HG03432 (cell line): ENCODE results near the gene DCST1.

ENCODE experiments used
- ATAC-seq: cut with Tn5 transposase; IDR thresholded peaks from one replicate; pipeline ENCODE4 v1.9.1; 2021; ENCODE audit warnings: mild to moderate bottlenecking, moderate library complexity; ENCODE audit not compliant: unreplicated experiment

Gene DCST1

DNA sequence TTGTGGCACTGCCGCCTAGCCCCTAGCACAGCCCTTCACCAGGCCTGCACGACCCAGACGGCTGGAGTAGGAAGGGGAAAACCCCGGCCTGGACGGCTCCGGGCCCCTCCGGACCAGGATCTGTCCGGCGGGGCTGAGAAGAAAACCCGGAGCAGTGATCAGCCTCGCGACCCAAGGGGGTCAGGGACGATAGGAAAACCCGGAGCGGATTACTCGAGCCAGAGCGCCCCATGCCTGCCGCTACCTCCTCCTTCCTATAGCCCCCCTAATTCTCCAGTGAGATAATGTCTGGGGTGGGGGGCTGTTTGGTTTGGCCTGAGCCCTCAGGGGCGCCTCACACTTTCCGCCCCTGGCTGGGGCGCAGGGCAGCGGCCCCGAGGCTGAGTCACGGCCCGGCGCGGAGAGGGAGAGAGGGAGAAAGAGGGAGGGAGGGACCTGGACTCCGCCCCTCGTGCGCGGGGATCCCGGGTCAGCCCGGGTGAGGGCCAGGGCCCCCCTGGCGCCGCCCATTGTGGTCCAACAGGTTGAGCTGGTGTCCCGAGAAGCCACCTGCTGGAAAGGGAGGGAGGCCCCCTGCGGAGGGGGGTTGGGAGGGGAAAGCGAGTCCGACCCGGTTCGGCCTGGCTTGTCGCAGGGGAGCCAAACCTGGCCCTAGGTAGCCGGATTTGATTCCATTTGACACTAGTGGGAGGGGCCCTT lies 32.7 kb upstream of the DCST1 start:
- ATAC-seq, result peak; percentile 47

- peak; percentile 15 for ATAC-seq
These were observed 32.3 kb upstream of the DCST1 start for GRCh38 chr1:155001425-155001674.

DNA sequence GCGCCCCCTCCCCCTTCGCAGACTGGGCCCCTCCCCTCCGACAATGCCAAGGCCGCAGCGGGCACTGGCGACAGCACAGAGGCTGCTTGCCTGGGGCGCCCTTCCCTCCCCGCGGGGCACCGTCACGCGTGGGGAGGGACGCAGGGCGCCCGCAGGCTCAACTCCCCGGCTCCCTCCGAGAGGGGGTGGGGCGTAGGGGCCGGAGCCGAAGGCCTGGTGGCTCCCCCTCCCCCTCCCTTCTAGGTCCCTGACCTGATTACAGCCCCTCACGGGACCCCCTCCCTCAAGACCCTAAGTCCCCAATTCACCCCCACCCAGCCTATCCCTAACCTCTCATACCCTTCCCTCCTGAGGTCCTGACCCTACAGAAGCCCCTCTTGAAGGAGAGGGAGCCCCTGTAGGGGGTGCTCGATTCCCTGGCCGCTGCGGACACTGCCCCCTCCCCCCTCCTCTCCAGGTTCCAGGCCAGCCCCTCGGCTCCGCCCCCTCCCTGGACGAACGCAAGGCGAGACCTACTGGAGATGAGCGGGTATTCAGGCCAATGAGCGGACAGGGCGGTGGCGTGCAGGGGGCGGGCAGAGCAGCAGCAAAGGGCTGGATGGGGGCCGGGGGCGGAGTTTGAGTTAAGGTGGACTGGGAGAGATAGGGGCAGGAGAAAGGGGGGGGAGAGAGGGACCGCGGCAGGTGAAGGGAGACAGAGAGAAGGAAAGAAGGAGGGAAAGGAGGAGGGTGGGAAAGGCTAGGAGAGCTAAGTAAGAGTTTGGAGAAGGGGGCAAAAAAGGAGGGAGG lies 31.8 kb upstream of the DCST1 start:
- peak; percentile 57 for ATAC-seq

GRCh38 chr1:155002464-155003226 lies 31.0 kb upstream of the DCST1 start, which contains the start of gene ZBTB7B:
ZBTB7B (plus strand) TSS chr1:155002802; CDS start chr1:155014661, 11,859 bp downstream.
- ATAC-seq, result peak; percentile 0

GRCh38 chr1:155003227-155003765 lies 30.3 kb upstream of the DCST1 start:
- ATAC-seq, result no peak

- no peak for ATAC-seq
These were observed 29.8 kb upstream of the DCST1 start for GRCh38 chr1:155003766-155004351.

GRCh38 chr1:155004352-155005075 lies 29.1 kb upstream of the DCST1 start:
- no peak for ATAC-seq

- no peak for ATAC-seq
These were observed 28.3 kb upstream of the DCST1 start for GRCh38 chr1:155005076-155006011.

DNA sequence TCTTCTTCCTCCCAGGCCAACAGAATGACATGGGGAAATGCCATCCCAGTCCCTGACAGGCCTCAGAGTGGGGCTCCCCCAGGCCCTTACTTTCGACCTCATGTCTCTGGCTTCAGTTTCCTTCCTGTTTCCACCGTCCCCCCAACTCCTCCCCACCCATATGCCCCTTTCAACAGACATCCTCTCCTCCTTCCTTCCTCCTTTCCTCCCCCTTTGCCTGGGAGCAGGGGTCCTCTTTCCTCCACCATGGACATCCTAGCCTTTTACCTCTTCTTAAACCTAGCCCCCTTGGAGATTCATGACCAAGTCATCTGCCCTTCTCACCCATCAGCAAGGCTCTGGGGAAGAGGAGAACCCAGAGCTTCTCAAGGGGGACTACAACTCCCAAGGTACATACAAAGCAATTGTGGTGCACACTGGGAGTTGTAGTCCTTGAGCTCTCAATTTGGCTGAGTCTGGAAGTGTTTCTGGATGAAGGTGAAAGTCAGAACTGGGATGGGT lies 27.0 kb upstream of the DCST1 start:
- no peak for ATAC-seq

GRCh38 chr1:155007251-155007828 lies 26.3 kb upstream of the DCST1 start:
- no peak for ATAC-seq

DNA sequence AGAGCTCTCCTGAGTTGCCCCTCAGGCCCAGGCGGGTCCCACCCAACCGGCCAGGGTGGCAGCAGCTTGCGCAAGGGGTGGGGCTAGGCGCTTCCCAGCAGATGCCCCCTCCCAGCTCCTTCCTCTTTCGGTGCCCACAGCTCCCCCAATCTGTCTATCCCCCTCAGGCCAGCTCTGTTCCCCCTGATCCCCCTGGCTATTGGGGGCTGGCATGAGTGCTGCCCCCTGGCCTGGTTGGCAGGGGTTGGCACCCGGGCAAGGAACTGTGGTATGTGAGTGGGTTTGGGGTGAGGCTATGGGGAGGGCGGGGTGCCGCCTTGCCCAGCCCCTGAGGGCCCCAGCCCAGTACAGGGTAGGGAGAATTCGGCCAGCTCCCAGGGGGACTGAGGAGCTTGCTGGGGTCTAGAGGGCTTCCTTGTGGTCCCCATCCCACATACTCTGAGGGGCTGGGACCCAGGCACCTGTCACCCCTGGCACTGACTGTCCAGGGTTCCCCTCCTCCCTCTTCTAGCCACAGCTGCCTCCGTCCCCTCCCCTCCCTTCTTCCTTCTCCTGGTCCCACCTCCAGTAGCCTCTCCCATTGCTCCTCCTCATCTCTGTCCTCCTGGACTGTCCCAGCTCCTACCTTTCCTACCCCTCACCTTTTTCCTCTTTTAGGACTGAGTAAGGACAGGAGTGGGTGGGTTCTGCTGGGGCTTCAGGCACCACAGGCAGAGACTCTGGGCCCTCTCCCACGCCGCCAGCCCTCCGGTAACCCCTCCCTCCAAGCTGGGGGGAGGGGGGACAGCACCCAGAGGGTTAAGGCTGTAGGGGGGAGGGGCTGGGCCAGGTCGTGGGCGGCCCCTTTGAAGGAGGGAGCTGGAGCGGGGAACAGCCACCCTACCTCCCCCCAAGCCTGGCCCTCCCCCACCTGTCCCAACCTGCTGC lies 25.3 kb upstream of the DCST1 start:
- no peak for ATAC-seq

GRCh38 chr1:155009221-155009711 lies 24.4 kb upstream of the DCST1 start:
- ATAC-seq, result no peak

DNA sequence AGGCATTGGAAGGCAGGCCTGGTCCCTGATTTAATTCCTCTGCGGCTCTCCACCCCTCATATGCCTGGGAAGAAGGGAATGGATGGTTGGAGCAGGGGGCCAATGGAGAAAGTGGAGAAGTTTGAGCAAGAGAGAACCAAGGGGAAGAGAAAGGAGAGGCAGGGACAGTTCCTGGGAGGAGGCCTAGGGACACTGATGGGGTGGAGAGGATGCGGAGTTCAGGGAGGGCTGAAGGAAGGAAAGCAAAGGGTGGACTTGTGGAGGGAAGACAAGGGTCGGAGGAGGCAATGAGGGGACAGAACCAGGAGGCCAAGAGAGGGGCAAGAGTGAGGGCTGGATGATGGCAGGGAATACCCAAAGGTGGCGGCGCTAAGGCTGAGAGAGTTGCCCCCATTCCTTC lies 23.9 kb upstream of the DCST1 start:
- ATAC-seq, result no peak

- ATAC-seq, result no peak
These were observed 23.3 kb upstream of the DCST1 start for GRCh38 chr1:155010211-155010918.

DNA sequence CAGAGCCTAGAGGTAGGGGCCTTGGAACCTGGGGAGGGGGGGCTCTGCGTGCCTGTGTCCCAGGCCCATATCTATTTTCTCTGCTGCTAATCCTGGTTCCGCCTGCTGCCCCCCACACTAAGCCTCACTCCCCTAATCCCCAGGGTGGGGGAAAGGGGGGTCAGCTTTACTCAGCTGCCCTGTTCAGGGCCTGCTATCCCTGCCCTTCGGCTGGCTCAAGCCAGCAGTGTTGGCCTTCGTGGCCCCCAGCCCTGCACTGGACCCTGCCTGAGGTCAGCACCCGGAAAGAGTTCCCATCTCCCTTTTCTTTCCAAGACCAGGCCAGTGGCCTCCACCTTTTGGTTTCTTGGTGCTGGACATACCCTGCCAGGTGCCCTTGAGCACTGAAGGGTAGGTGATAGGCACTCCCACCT lies 22.6 kb upstream of the DCST1 start:
- no peak for ATAC-seq

GRCh38 chr1:155011437-155012025 lies 22.1 kb upstream of the DCST1 start:
- ATAC-seq, result no peak
